Peyer's patch (tissue), 4 donors: Measurements from ENCODE around the gene RAB3B. TPM values are rescaled to one million over a fixed set of nuclear protein-coding genes. Genes with fewer than 3 reads are reported as not detected.
A peak's percentile ranks its signal among the peaks of the same experiment; 100 is the strongest.
"Not testable (repeated sequence)": the region's sequence is repeated elsewhere in the genome, so short reads cannot be mapped to it uniquely, and the experiment has no call there.

Experiments
- DNase-seq, 3 donors: peaks; one replicate each; pipeline ENCODE4 v3.0.0-alpha.2; 2017 to 2019
- H3K27ac ChIP-seq, 4 donors: fragments of 200-600 bp; sonication (generic); one replicate each; pipeline ENCODE4 v1.5.1; 2016 to 2019
- H3K27me3 ChIP-seq, 2 donors: fragments of 200-600 bp; sonication (generic); one replicate each; pipeline ENCODE4 v1.5.1; 2019
- H3K36me3 ChIP-seq, 3 donors: fragments of 200-600 bp; sonication (generic); one replicate each; pipeline ENCODE4 v1.5.1; 2016 to 2019
- H3K4me1 ChIP-seq, 4 donors: fragments of 200-600 bp; sonication (generic); one replicate each; pipeline ENCODE4 v1.5.1; 2016 to 2019
- H3K4me3 ChIP-seq, 4 donors: fragments of 200-600 bp; sonication (generic); 1 replicate in 3 of 4; 2 replicates in 1 of 4; pipeline ENCODE4 v1.5.1; 2016 to 2019; ENCODE audit warnings: mild to moderate bottlenecking in 1 of 4
- H3K9me3 ChIP-seq, 4 donors: fragments of 200-600 bp; sonication (generic); one replicate each; pipeline ENCODE4 v1.5.1; 2016 to 2019; ENCODE audit warnings: mild to moderate bottlenecking in 1 of 4
- POLR2A ChIP-seq, 2 donors: fragments of 450-650 bp; IDR thresholded peaks; one replicate each; pipeline ENCODE4 v1.5.1; 2017; ENCODE audit warnings: antibody characterized with exemption in 2 of 2, mild to moderate bottlenecking in 2 of 2, moderate library complexity in 2 of 2
- total RNA-seq, 4 donors: library from RNA; depleted of rRNA; stranded (reverse); fragments of >200 nt; gene quantifications; one replicate each; pipeline ENCODE4 v1.1.0, GENCODE V29; 2016
- TF ChIP-seq, protein P1 (sequence below), 6 experiments: fragments of 450-650 bp in 4 of 6; fragments of 200-600 bp in 2 of 6; sonication (generic) in 1 of 6; IDR thresholded peaks; one replicate each; pipeline ENCODE4 v1.5.1; 2017 to 2019; ENCODE audit warnings: antibody characterized with exemption in 6 of 6, mild to moderate bottlenecking in 3 of 6, moderate library complexity in 1 of 6

Gene RAB3B
- total RNA-seq, 4 donors from 2014 or later = 0.83 to 1.6 (median 1.5) TPM

DNA sequence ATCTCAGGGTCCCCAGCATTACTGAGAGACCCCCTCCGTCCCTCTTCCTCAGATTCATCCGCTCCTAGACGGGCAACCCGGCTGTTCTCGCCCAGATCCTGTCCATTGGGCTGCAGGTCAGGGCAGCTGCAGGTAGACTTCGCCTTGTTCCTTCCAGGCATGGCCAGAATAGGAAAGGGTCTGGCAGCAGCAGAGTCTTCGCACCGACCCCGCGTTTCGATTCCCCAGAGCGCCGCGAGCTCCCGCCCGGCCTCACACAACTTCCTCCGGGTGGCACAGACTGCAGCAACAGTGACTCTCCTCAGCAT, 112.2 kb downstream of the RAB3B start:
- DNase-seq = no peak
- Histone ChIP-seq H3K27ac (peak overlapping the region; percentile 89 to 99 (median 96)), H3K9me3 (no peaks in the 10 kb centered on the region), H3K4me1 (peaks cover 0 to 26% (median 8%) of the 10 kb centered on the region in 4 donors), H3K27me3 (no peaks in the 10 kb centered on the region), H3K36me3 (no peaks in the 10 kb centered on the region), H3K4me3 (peak overlapping the region; percentile 70 to 95 (median 90))
- no peak for TF ChIP-seq POLR2A (IDR thresholded peaks at IDR 0.05)
- TF ChIP-seq, protein P1, sequence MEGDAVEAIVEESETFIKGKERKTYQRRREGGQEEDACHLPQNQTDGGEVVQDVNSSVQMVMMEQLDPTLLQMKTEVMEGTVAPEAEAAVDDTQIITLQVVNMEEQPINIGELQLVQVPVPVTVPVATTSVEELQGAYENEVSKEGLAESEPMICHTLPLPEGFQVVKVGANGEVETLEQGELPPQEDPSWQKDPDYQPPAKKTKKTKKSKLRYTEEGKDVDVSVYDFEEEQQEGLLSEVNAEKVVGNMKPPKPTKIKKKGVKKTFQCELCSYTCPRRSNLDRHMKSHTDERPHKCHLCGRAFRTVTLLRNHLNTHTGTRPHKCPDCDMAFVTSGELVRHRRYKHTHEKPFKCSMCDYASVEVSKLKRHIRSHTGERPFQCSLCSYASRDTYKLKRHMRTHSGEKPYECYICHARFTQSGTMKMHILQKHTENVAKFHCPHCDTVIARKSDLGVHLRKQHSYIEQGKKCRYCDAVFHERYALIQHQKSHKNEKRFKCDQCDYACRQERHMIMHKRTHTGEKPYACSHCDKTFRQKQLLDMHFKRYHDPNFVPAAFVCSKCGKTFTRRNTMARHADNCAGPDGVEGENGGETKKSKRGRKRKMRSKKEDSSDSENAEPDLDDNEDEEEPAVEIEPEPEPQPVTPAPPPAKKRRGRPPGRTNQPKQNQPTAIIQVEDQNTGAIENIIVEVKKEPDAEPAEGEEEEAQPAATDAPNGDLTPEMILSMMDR (IDR thresholded peaks at IDR 0.05) = no peak

DNA sequence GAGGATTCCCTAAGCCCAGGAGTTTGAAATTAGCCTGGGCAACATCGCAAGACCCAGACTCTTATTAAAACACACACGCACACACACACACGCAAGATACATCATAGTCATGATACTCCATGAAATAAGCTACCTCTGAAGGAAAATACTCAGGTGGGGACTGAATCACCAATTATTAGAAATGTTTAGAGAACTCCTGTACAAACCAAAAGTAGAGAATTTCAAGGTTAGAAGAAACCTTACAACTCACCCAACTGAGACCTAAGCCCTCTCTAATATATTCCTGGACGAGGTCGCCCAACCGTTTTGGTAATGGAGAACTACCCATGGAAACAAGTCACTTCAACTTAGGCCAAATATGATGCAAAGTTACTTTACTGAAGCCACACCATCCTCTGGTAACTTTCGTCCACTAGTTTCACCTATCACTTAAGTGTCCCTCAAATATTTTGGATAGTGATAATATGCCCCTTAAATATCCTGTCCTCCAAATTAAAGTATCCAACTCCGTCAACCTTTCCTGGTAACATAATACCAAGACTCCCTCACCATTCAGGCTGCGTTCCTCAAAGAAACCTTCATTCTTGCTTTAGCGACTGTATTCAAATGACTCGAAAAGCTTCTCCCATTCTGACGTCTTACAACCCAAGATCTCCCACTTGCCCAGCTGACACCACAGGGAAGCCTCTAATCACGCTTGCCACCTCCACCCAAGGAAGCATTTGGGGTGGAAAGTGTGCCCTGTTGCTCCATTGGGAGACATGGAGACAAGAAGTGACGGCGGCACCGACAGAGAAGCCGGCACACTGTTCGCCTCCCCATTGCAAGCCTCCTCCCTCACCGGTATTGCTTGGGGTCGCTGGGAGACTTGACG, 112.8 kb downstream of the RAB3B start:
- peak in 2 of 3 donors; percentile 50 to 61 for DNase-seq
- H3K36me3 ChIP-seq = no peaks in the 10 kb centered on the region
- no peaks in the 10 kb centered on the region for H3K27me3 ChIP-seq
- TF ChIP-seq POLR2A (IDR thresholded peaks at IDR 0.05) = no peak
- TF ChIP-seq, protein P1 (IDR thresholded peaks at IDR 0.05) = no peak
- peaks cover 0 to 26% (median 8%) of the 10 kb centered on the region in 4 donors for H3K4me1 ChIP-seq
- H3K4me3 ChIP-seq = peak overlapping the region; percentile 70 to 95 (median 90)
- H3K9me3 ChIP-seq = no peaks in the 10 kb centered on the region
- H3K27ac ChIP-seq = peak overlapping the region; percentile 89 to 99 (median 96)

DNA sequence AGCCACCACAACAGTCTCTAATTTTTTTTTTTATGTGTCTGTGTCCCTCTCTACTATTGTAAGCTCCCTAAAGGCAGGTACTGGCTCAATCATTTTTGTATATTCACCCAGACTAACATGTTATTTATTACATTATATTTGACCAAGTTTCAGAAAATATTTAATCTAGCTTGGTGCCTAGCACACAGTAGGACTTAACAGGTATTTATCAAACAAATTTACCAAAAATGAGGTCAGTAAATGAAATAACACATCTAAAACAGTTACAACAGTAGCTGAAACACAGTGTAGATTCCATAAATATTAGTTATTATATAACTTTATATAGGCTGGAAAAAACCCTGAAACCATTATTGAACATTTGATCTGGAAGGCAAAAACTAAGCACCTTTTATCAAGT, 114.7 kb downstream of the RAB3B start:
- no peak for DNase-seq
- H3K4me3 ChIP-seq = no peak overlapping the region
- H3K4me1 ChIP-seq = peaks cover 0 to 30% (median 8%) of the 10 kb centered on the region in 4 donors

DNA sequence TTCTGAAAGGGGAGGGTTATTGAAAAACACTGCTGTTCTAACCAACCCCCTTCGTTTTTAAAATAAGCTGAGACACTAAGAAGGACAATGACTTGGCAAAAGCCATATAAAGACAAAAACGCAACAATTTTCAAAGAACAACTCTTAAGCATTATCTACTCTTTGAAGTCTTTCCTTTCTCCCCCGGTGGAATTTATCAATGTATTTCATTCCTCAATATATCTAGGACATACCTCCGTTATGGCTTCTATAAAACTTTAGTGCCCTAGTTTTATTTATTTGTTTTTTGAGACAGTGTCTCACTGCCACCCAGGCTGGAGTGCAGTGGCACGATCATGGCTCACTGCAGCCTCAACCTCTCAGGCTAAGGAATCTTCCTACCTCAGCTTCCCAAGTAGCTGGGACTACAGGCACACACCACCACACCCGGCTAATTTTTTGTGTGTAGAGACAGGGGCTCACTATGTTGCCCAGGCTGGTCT, 115.2 kb downstream of the RAB3B start:
- H3K4me1 ChIP-seq = peaks cover 0 to 30% (median 8%) of the 10 kb centered on the region in 4 donors
- H3K4me3 ChIP-seq = no peak overlapping the region
- no peak overlapping the region for H3K27ac ChIP-seq
- TF ChIP-seq, protein P1 (IDR thresholded peaks at IDR 0.05) = no peak
- no peak for TF ChIP-seq POLR2A (IDR thresholded peaks at IDR 0.05)
- H3K27me3 ChIP-seq = no peaks in the 10 kb centered on the region
- DNase-seq = no peak
- no peaks in the 10 kb centered on the region for H3K9me3 ChIP-seq
- H3K36me3 ChIP-seq = no peaks in the 10 kb centered on the region

More for the DNA sequence above, 114.7 kb downstream of the RAB3B start:
- no peaks in the 10 kb centered on the region for H3K36me3 ChIP-seq
- H3K27ac ChIP-seq = no peak overlapping the region
- no peak for TF ChIP-seq POLR2A (IDR thresholded peaks at IDR 0.05)
- TF ChIP-seq, protein P1 (IDR thresholded peaks at IDR 0.05) = no peak
- H3K9me3 ChIP-seq = no peaks in the 10 kb centered on the region
- no peaks in the 10 kb centered on the region for H3K27me3 ChIP-seq

DNA sequence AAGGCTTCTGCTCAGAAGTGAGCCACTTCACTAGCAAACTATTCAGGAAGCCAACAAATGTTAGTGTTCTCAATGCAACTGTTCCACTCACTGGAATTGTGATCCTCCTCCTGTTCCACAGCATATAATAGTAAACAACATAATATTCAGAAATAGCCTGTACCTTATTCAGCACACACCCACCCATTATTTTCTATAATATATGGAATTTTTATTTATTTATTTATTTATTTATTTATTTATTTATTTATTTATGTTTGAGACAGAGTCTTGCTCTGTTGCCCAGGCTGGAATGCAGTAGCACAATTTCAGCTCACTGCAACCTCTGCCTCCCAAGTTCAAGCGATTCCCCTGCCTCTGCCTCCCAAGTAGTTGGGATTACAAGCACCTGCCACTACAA, 117.2 kb downstream of the RAB3B start:
- peaks cover 0 to 30% (median 10%) of the 10 kb centered on the region in 4 donors for H3K4me1 ChIP-seq
- not testable (repeated sequence) for DNase-seq, H3K27ac ChIP-seq, H3K9me3 ChIP-seq, H3K4me3 ChIP-seq, H3K36me3 ChIP-seq, H3K27me3 ChIP-seq

DNA sequence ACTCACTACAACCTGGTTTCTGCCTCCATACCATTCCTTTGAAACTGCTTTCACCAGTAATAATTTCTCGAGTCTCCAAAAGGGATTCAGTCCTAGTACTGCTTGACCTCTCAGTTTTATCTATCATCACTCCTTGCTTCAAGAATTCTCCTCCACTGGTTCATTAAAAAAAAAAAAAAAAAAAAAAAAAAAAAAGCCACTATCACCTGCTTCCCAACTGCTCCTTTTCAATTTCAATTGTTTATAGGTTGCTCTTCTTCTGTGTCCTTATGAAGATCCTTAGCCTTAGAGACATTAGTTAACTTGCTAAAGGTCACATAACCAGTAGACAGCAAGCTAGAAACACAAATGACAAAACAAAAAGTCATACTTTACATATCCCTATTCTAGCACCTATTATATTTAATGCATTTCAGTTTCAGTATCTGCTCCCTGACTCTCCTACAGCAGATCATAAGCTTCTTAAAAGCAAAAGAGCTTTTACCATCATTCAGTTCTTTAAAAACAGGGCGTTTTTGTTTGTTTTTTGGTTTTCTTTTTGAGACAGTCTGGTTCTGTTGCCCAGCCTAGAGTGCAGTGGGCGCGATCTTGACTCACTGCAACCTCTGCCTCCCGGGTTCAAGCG, 119.0 kb downstream of the RAB3B start:
- H3K4me1 ChIP-seq = peaks cover 0 to 18% (median 5%) of the 10 kb centered on the region in 4 donors
- H3K4me3 ChIP-seq = no peak overlapping the region

More for the DNA sequence above, 119.0 kb downstream of the RAB3B start:
- no peak for TF ChIP-seq POLR2A (IDR thresholded peaks at IDR 0.05)
- DNase-seq = no peak
- no peaks in the 10 kb centered on the region for H3K9me3 ChIP-seq
- no peak overlapping the region for H3K27ac ChIP-seq
- H3K27me3 ChIP-seq = no peaks in the 10 kb centered on the region
- no peaks in the 10 kb centered on the region for H3K36me3 ChIP-seq
